Upper lobe of left lung (tissue), 6 donors: Measurements from ENCODE around the gene ATF6B. TPM values are rescaled to one million over a fixed set of nuclear protein-coding genes. Genes with fewer than 3 reads are reported as not detected.

ENCODE experiments used
- ATAC-seq, 2 donors: fragments of 200-7000 bp; cut with Tn5 transposase; one replicate each; pipeline ENCODE4 v1.9.1; 2022; ENCODE audit warnings: mild to moderate bottlenecking in 2 of 2, moderate library complexity in 2 of 2; ENCODE audit not compliant: low FRiP score in 2 of 2
- DNase-seq, 2 donors: peaks; one replicate each; pipeline ENCODE4 v3.0.0-alpha.2; 2019 to 2020
- H3K27ac ChIP-seq, 4 donors: fragments of 200-600 bp; sonication (generic); one replicate each; pipeline ENCODE4 v1.5.1; 2016 to 2019
- H3K27me3 ChIP-seq, 4 donors: fragments of 200-600 bp; sonication (generic); one replicate each; pipeline ENCODE4 v1.5.1; 2017 to 2019
- H3K36me3 ChIP-seq, 4 donors: fragments of 200-600 bp; sonication (generic); one replicate each; pipeline ENCODE4 v1.5.1; 2016 to 2019
- H3K4me1 ChIP-seq, 4 donors: fragments of 200-600 bp; sonication (generic); one replicate each; pipeline ENCODE4 v1.5.1; 2018 to 2019
- H3K4me3 ChIP-seq, 4 donors: fragments of 200-600 bp; sonication (generic); one replicate each; pipeline ENCODE4 v1.5.1; 2017 to 2019; ENCODE audit warnings: mild to moderate bottlenecking in 2 of 4, moderate library complexity in 1 of 4
- H3K9me3 ChIP-seq, 4 donors: fragments of 200-600 bp; sonication (generic); one replicate each; pipeline ENCODE4 v1.5.1; 2018 to 2019
- EP300 ChIP-seq, 4 donors: sonication (generic); formaldehyde crosslinking; IDR thresholded peaks; one replicate each; pipeline ENCODE4 v1.5.1; 2017; ENCODE audit warnings: antibody characterized with exemption in 4 of 4, control low read depth in 2 of 4
- POLR2A ChIP-seq, 4 donors: fragments of 450-650 bp; IDR thresholded peaks; one replicate each; pipeline ENCODE4 v1.5.1; 2016 to 2017; ENCODE audit warnings: antibody characterized with exemption in 4 of 4, mild to moderate bottlenecking in 2 of 4
- POLR2AphosphoS5 ChIP-seq, 2 donors: sonication (generic); formaldehyde crosslinking; IDR thresholded peaks; one replicate each; pipeline ENCODE4 v1.5.1; 2017; ENCODE audit warnings: antibody characterized with exemption in 2 of 2
- WGBS, 2 donors: methylation state at CpG; one replicate each; pipeline ENCODE4 v1.1.5; 2017 to 2018; 5-methylcytosine and 5-hydroxymethylcytosine counted together
- total RNA-seq, 6 donors: library from RNA; depleted of rRNA in 4 of 6; stranded (reverse); fragments of >200 nt in 4 of 6; gene quantifications; one replicate each; pipeline versions ENCODE4 v1.1.0 to v1.2.1, GENCODE V29; 2016 to 2021
- TF ChIP-seq, protein P1 (sequence below), 6 experiments: fragments of 450-650 bp in 4 of 6; fragments of 200-600 bp in 2 of 6; sonication (generic) in 2 of 6; IDR thresholded peaks; one replicate each; pipeline ENCODE4 v1.5.1; 2016 to 2019; ENCODE audit warnings: antibody characterized with exemption in 6 of 6
- donor health status: DM: no; HTN: no; CAD: no; lungs with moderate emphysema.
- donor health status: DM: no; HTN: yes; CAD: no; lungs with severe emphysema.

ATF6B gene
- total RNA-seq, 6 donors from 2014 or later, result 35.3 to 230 (median 95.8) TPM

DNA sequence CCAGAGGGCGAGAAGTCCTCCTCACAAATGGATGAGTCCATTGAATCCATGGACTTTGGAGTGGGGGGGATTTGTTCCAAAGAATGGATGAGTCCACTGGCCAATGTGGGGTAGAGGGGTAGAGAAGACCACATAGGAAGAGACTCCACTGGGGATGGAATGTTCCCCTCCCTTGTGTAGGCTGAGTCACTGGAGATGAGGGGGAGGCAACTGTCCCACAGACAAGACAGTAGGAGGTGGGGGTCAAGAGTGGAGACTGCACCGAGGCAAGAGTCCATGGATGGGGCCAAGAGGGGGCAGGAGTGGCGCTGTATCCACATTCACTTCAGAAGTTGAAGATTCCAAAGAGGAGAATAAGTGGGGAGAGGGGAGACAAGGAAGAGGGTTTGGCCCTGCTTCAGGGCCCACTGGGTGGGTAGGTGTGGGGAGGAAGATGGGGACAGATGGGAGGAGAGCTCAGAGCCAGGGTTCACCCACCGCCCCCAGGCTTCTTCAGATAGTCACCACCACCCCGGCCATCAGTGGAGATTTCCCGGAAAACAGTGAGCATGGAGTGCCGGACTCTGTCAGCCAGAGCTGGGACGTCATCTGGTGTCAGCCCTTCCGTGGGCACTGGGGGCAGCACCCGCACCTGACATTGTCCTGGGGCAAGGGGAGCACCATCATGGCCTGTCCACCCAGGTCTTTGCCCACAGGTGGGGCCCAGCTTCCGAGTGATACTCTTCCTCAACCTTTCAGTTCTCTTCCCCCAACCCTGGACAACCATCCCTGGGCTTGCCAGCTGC, 41.0 kb upstream of the ATF6B start:
- H3K9me3 ChIP-seq, result no peaks in the 10 kb centered on the region
- peaks cover 0 to 18% (median 8%) of the 10 kb centered on the region in 4 donors for H3K4me1 ChIP-seq
- TF ChIP-seq POLR2AphosphoS5 (IDR thresholded peaks at IDR 0.05) (no peak), POLR2A (IDR thresholded peaks at IDR 0.05) (no peak), EP300 (IDR thresholded peaks at IDR 0.05) (no peak)
- TF ChIP-seq, protein P1, sequence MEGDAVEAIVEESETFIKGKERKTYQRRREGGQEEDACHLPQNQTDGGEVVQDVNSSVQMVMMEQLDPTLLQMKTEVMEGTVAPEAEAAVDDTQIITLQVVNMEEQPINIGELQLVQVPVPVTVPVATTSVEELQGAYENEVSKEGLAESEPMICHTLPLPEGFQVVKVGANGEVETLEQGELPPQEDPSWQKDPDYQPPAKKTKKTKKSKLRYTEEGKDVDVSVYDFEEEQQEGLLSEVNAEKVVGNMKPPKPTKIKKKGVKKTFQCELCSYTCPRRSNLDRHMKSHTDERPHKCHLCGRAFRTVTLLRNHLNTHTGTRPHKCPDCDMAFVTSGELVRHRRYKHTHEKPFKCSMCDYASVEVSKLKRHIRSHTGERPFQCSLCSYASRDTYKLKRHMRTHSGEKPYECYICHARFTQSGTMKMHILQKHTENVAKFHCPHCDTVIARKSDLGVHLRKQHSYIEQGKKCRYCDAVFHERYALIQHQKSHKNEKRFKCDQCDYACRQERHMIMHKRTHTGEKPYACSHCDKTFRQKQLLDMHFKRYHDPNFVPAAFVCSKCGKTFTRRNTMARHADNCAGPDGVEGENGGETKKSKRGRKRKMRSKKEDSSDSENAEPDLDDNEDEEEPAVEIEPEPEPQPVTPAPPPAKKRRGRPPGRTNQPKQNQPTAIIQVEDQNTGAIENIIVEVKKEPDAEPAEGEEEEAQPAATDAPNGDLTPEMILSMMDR (IDR thresholded peaks at IDR 0.05), result no peak
- no peaks in the 10 kb centered on the region for H3K27me3 ChIP-seq
- 89% methylated on average over 8 to 11 of the region's 11 CpGs for WGBS, 2 donors
- no peak for DNase-seq
- peaks cover 0 to 48% (median 32%) of the 10 kb centered on the region in 4 donors for H3K36me3 ChIP-seq
- H3K27ac ChIP-seq, result peak overlapping the region in 1 of 4 donors; percentile 13
- ATAC-seq, result peak in 1 of 2 donors; percentile 20
- no peak overlapping the region for H3K4me3 ChIP-seq

DNA sequence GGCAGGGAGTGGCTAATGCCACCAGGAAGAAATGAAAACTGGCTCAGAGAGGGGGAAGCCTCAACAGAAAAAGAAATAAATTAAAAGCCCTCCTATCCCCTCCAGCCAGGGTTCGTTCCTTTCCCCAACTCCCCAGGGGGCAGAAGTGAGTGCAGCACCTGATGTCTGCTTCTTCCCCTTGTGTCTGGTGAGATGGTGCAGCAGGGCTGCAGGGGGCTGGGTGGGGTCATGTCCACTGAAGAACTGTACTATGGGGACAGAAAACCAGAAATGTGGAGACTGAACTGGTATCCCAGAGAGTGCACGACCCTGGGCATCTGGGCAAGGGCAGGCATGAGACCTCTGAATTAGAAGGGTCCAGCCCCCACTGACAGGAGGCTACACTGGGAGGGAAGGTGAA, 40.3 kb upstream of the ATF6B start:
- H3K27ac ChIP-seq, result peak overlapping the region in 1 of 4 donors; percentile 7
- peaks cover 0 to 11% (median 7%) of the 10 kb centered on the region in 4 donors for H3K4me1 ChIP-seq
- no peaks in the 10 kb centered on the region for H3K9me3 ChIP-seq
- ATAC-seq, result no peak
- no peaks in the 10 kb centered on the region for H3K27me3 ChIP-seq
- peaks cover 0 to 48% (median 32%) of the 10 kb centered on the region in 4 donors for H3K36me3 ChIP-seq
- H3K4me3 ChIP-seq, result no peak overlapping the region
- 77 to 87% methylated on average over 2 of the region's 2 CpGs for WGBS, 2 donors
- DNase-seq, result no peak
- TF ChIP-seq POLR2A (IDR thresholded peaks at IDR 0.05) (no peak), POLR2AphosphoS5 (IDR thresholded peaks at IDR 0.05) (no peak), EP300 (IDR thresholded peaks at IDR 0.05) (no peak)
- TF ChIP-seq, protein P1 (IDR thresholded peaks at IDR 0.05), result no peak

DNA sequence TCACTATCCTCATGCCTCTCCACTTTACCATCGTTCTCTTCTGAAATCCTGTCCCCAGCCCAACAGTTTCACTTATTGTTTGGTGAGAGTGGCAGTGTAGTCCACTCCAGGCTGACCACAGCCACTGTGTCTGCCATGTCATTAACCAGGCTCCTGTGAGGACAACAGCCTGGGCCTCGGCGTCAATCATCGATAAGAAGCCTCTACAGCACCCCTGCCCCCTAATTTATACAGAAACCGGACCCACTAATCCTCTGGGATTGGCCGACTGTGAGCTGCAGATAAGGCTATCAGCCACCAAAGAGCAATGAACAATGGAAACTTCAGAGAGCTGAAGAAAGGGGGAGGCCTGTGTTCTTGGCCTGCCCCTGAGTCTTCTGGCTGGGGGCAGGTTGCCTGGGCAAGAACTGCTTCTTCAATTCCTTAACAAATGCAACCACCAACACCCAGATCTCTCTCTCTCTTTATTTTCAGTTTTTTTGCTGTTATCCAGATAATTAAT, 39.8 kb upstream of the ATF6B start:
- H3K27ac ChIP-seq, result peak overlapping the region in 1 of 4 donors; percentile 7
- no peak overlapping the region for H3K4me3 ChIP-seq
- H3K36me3 ChIP-seq, result peaks cover 0 to 48% (median 32%) of the 10 kb centered on the region in 4 donors
- DNase-seq (no peak), ATAC-seq (no peak)
- TF ChIP-seq POLR2AphosphoS5 (IDR thresholded peaks at IDR 0.05) (no peak), POLR2A (IDR thresholded peaks at IDR 0.05) (no peak), EP300 (IDR thresholded peaks at IDR 0.05) (no peak)
- TF ChIP-seq, protein P1 (IDR thresholded peaks at IDR 0.05), result no peak
- WGBS, 2 donors, result 68 to 70% methylated on average over 3 to 6 of the region's 6 CpGs
- H3K4me1 ChIP-seq, result peaks cover 2 to 6% (median 6%) of the 10 kb centered on the region in 4 donors
- no peaks in the 10 kb centered on the region for H3K27me3 ChIP-seq
- no peaks in the 10 kb centered on the region for H3K9me3 ChIP-seq

DNA sequence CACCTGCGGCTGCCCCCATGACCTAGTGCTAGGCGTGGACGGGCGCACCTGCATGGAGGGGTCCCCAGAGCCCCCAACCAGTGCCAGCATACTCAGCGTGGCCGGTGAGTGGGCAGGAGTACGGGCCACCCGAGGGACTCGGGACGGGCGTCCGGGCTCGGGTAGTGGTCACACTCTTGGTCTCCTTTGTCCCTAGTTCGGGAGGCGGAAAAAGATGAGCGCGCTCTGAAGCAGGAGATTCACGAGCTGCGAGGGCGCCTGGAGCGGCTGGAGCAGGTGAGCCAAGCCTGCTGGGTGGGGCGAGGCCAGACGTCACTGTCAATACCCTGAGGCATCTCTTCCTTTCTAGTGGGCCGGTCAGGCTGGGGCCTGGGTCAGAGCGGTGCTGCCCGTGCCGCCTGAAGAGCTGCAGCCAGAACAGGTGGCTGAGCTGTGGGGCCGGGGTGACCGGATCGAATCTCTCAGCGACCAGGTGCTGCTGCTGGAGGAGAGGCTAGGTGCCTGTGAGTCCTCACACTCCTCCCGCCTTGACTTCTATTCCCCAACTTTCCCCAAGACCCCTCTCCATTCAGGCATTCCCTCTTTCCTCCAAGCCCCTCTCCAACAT, 39.2 kb upstream of the ATF6B start:
- peak overlapping the region in 1 of 4 donors; percentile 7 for H3K27ac ChIP-seq
- H3K9me3 ChIP-seq, result no peaks in the 10 kb centered on the region
- no peak overlapping the region for H3K4me3 ChIP-seq
- H3K4me1 ChIP-seq, result peaks cover 0 to 6% (median 5%) of the 10 kb centered on the region in 4 donors
- peak in 1 of 2 donors; percentile 79 for DNase-seq
- 92 to 95% methylated on average over 24 to 32 of the region's 32 CpGs for WGBS, 2 donors
- no peak for ATAC-seq
- no peaks in the 10 kb centered on the region for H3K27me3 ChIP-seq
- peaks cover 0 to 48% (median 33%) of the 10 kb centered on the region in 4 donors for H3K36me3 ChIP-seq
- TF ChIP-seq POLR2A (IDR thresholded peaks at IDR 0.05) (no peak), POLR2AphosphoS5 (IDR thresholded peaks at IDR 0.05) (no peak), EP300 (IDR thresholded peaks at IDR 0.05) (no peak)
- TF ChIP-seq, protein P1 (IDR thresholded peaks at IDR 0.05), result no peak
